Body of pancreas (tissue), 4 donors: Measurements from ENCODE around the gene GRIK2.

Experiments
- CTCF ChIP-seq, 7 experiments: fragments of 450-650 bp in 4 of 7; fragments of 200-600 bp in 3 of 7; sonication (generic) in 3 of 7; IDR thresholded peaks; one replicate each; pipeline ENCODE4 v1.5.1; 2016 to 2019; ENCODE audit warnings: antibody characterized with exemption in 7 of 7
- POLR2A ChIP-seq, 3 donors: fragments of 450-650 bp; IDR thresholded peaks; one replicate each; pipeline ENCODE4 v1.6.1; 2016; ENCODE audit warnings: antibody characterized with exemption in 3 of 3, mild to moderate bottlenecking in 2 of 3

GRCh38 chr6:101747160-101747559, 353.7 kb downstream of the GRIK2 start:
- TF ChIP-seq CTCF (IDR thresholded peaks at IDR 0.05) (no peak), POLR2A (IDR thresholded peaks at IDR 0.05) (no peak)
